Spleen (tissue), 7 donors: ENCODE data around the gene PPP2R3B.

Experiments
- POLR2AphosphoS5 ChIP-seq, 3 donors: sonication (generic); formaldehyde crosslinking; IDR thresholded peaks; one replicate each; pipeline ENCODE4 v1.5.1; 2017; ENCODE audit warnings: antibody characterized with exemption in 3 of 3
- TF ChIP-seq, protein P1 (sequence below), 11 experiments: fragments of 200-600 bp in 7 of 11; fragments of 450-650 bp in 4 of 11; sonication (generic) in 4 of 11; IDR thresholded peaks in 8 of 11; conservative IDR thresholded peaks in 3 of 11; 1 replicate in 7 of 11; 2 replicates in 4 of 11; pipeline versions ENCODE4 v1.4.0 to v1.8.0; 2016 to 2021; ENCODE audit warnings: antibody characterized with exemption in 11 of 11, inconsistent platforms in 4 of 11, mild to moderate bottlenecking in 1 of 11
- donor health status: DM: no; HTN: no; CAD: no; lungs with moderate emphysema.
- donor health status: DM: no; HTN: no; CAD: no.
- donor health status: DM: no; HTN: no; CAD: no.

DNA sequence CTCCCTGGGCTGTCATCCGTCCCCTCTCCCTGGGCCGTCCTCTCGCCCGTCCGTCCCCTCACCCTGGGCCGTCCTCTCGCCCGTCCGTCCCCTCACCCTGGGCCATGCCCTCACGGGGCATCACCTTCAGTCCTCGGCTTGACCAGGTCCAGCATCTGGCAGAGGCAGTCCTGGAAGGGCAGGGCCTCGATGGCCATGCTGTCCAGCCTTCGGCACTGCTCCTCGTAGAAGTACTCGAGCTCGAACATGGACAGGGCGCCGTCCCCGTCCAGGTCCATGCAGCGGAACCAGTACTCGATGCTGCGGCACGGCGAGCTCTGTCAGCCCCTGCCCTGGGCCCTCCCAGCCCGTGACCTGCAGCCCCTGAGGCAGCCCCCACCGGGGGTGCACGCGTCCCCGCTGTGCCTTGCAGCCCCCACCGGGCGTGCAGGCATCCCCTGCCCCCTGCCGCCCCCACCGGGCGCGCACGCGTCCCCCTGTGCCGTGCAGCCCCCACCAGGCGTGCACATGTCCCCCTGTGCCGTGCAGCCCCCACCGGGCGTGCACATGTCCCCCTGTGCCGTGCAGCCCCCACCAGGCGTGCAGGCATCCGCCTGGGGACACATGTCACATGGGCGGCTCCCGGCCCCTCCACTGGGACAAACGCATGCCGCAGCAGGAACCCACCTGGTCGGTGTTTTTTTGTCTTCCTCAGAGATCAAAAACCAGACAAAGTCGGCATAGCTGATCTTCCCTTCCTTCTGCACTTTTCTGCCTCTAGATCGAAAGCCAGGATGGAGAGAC lies 45.9 kb downstream of the PPP2R3B start:
- TF ChIP-seq, protein P1, sequence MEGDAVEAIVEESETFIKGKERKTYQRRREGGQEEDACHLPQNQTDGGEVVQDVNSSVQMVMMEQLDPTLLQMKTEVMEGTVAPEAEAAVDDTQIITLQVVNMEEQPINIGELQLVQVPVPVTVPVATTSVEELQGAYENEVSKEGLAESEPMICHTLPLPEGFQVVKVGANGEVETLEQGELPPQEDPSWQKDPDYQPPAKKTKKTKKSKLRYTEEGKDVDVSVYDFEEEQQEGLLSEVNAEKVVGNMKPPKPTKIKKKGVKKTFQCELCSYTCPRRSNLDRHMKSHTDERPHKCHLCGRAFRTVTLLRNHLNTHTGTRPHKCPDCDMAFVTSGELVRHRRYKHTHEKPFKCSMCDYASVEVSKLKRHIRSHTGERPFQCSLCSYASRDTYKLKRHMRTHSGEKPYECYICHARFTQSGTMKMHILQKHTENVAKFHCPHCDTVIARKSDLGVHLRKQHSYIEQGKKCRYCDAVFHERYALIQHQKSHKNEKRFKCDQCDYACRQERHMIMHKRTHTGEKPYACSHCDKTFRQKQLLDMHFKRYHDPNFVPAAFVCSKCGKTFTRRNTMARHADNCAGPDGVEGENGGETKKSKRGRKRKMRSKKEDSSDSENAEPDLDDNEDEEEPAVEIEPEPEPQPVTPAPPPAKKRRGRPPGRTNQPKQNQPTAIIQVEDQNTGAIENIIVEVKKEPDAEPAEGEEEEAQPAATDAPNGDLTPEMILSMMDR (IDR thresholded peaks at IDR 0.05 in 8 of 11, conservative IDR thresholded peaks at IDR 0.05 in 3 of 11): no peak
- TF ChIP-seq POLR2AphosphoS5 (IDR thresholded peaks at IDR 0.05): no peak
